Measurements from ENCODE around the gene SHC2. TPM values are rescaled to one million over a fixed set of nuclear protein-coding genes. Genes with fewer than 3 reads are reported as not detected.

SHC2 gene
- total and polyA plus RNA-seq, 2 of the 8 experiments (the other 6 are each of a cell fraction or from before 2014, with no cell fraction given): 4.4 to 7.3 TPM

GRCh38 chr19:478976-479375 is 18.1 kb upstream of the SHC2 start:
- Histone ChIP-seq H4K5ac (ENCODE audit: insufficient read length, low read depth, low read length) (no peak overlapping the region), H3K4ac (replicated peaks; ENCODE audit: insufficient read length, low read depth, low read length) (no peak overlapping the region), H2BK120ac (replicated peaks; ENCODE audit: low read depth, low read length) (no peak overlapping the region), H3K36me3 (ENCODE audit: control insufficient read depth in 2 of 4, insufficient read depth in 4 of 4, low read length in 3 of 4) (no peaks in the 10 kb centered on the region), H3K23ac (ENCODE audit: insufficient read length) (no peak overlapping the region), H3K27ac (ENCODE audit: low read depth, low read length) (no peak overlapping the region), H4K8ac (ENCODE audit: extremely low read depth, insufficient read depth, low read length) (no peak overlapping the region), H2AFZ (ENCODE audit: low read length) (no peak overlapping the region), H3K4me2 (ENCODE audit: insufficient read depth in 1 of 2, low read depth in 2 of 2, low read length in 2 of 2) (no peak overlapping the region), H3K23me2 (ENCODE audit: low read depth, low read length) (peaks cover 7% of the 10 kb centered on the region; the same call in 1 of the 2 replicates), H2BK5ac (ENCODE audit: low read depth, low read length) (no peak overlapping the region), H2BK20ac (ENCODE audit: low read length) (no peak overlapping the region), H3K9me3 (ENCODE audit: insufficient read depth in 2 of 2, low read depth in 1 of 2, low read length in 1 of 2) (peaks cover 0 to 9% of the 10 kb centered on the region in 2 experiments; a peak in 2 of 4 replicates), H3K14ac (ENCODE audit: insufficient read length) (no peak overlapping the region), H3K27me3 (replicated peaks in 1 of 4; ENCODE audit: control insufficient read depth in 3 of 4, extremely low read depth in 1 of 4, insufficient read depth in 3 of 4, low read length in 3 of 4) (no peaks in the 10 kb centered on the region), H4K20me1 (replicated peaks in 1 of 2; ENCODE audit: control insufficient read depth in 1 of 2, insufficient read depth in 2 of 2, low read length in 2 of 2) (no peaks in the 10 kb centered on the region), H3K79me2 (ENCODE audit: control insufficient read depth in 1 of 2, insufficient read depth in 2 of 2, low read length in 2 of 2) (no peaks in the 10 kb centered on the region), H3K56ac (replicated peaks; ENCODE audit: insufficient read length, low read depth, low read length) (no peak overlapping the region), H3K4me1 (replicated peaks in 1 of 4; ENCODE audit: control insufficient read depth in 3 of 4, insufficient read depth in 4 of 4, low read length in 3 of 4) (peaks cover 0 to 4% (median 0%) of the 10 kb centered on the region in 4 experiments; a peak in 2 of 7 replicates), H3K79me1 (ENCODE audit: low read depth, low read length) (no peaks in the 10 kb centered on the region), H3K18ac (ENCODE audit: extremely low read depth, low read length) (no peak overlapping the region), H2BK12ac (ENCODE audit: low read depth, low read length) (peak overlapping the region; percentile 10; the same call in 1 of the 2 replicates), H2AK5ac (ENCODE audit: low read depth, low read length) (no peak overlapping the region), H4K91ac (replicated peaks; ENCODE audit: insufficient read length, low read length) (no peak overlapping the region), H3K9ac (replicated peaks in 1 of 4; ENCODE audit: extremely low read depth in 1 of 4, low read depth in 3 of 4, low read length in 3 of 4) (no peak overlapping the region), H2BK15ac (ENCODE audit: low read length) (no peak overlapping the region), H3K4me3 (ENCODE audit: extremely low read depth in 1 of 4, insufficient read depth in 2 of 4, low read depth in 3 of 4, low read length in 4 of 4) (no peak overlapping the region)
- ChIA-PET CTCF (ENCODE audit: partially characterized antibody) (interaction anchor here (0.7 to 3.0 kb wide), 6 partner anchors 8 to 132 kb away, joined by 3 to 10 read pairs (median 4); no protein-coding TSS in a partner anchor), POLR2A (ENCODE audit: partially characterized antibody) (no interaction called here)
- FAIRE-seq (no peak), DNase-seq (ENCODE audit: low read depth in 1 of 2, low spot score in 2 of 2) (no peak)
- WGBS, 2 experiments (ENCODE audit: extremely low coverage in 1 of 2, insufficient coverage in 1 of 2, insufficient read length in 1 of 2, insufficient replicate concordance in 2 of 2, low coverage in 1 of 2, low lambda C conversion rate in 2 of 2, missing lambda C conversion rate in 1 of 2): 87% methylated on average over 14 of the region's 14 CpGs; no CpG with 5 or more reads in 1 of the 2 experiments
- TF ChIP-seq SUZ12 (IDR thresholded peaks at IDR 0.05; ENCODE audit: low read length) (no peak), SIRT6 (IDR thresholded peaks at IDR 0.05; ENCODE audit: low read length) (no peak), CBX8 (IDR thresholded peaks at IDR 0.05; ENCODE audit: borderline replicate concordance, low read depth, low read length) (no peak), PHF8 (conservative IDR thresholded peaks at IDR 0.05; ENCODE audit: low read depth, low read length) (no peak), CTCF (IDR thresholded peaks at IDR 0.05; ENCODE audit: control extremely low read depth in 1 of 3, insufficient read depth in 1 of 3, low read depth in 1 of 3, low read length in 3 of 3) (no peak), ASH2L (IDR thresholded peaks at IDR 0.05; ENCODE audit: low read length) (no peak), SAP30 (IDR thresholded peaks at IDR 0.05; ENCODE audit: insufficient read depth, insufficient replicate concordance, low read length) (no peak), CEBPB (IDR thresholded peaks at IDR 0.05; ENCODE audit: low read depth, low read length) (no peak), TBP (IDR thresholded peaks at IDR 0.05; ENCODE audit: low read depth, low read length) (no peak), BACH1 (IDR thresholded peaks at IDR 0.05; ENCODE audit: low read length) (no peak), CREB1 (IDR thresholded peaks at IDR 0.05) (no peak), ATF3 (IDR thresholded peaks at IDR 0.05; ENCODE audit: insufficient read depth, low read depth, low read length) (no peak)

Data from H1 (cell line).